ENCODE measurements around the gene KIAA1958.

Gene KIAA1958

DNA sequence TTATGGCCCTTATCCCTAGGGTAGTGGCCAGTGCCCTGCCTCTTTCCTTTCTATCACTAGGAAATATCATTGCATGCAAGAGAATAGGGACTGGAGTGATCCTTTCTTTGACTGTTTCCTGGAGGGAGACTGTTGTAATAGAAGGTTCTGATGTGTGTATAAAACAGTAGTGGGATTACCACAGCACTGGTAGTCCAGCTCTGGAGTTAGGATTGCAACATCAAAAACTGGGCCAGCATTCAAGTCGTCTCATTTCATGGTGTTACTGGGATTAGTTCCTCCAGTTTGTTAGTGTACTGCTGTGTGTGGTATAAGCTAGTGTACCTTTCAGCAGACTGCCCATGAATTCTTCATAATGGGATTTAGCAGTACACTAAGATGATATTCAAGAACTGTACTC is 45.8 kb downstream of the KIAA1958 start:
- no peak for DNase-seq (ENCODE audit: extremely low read depth, low read depth)
- TF ChIP-seq CTCF (IDR thresholded peaks at IDR 0.05; ENCODE audit: low read depth, low read length, missing control alignments): no peak
- H3K4me3 ChIP-seq (replicated peaks; ENCODE audit: low read depth, low read length): no peak overlapping the region

DNA sequence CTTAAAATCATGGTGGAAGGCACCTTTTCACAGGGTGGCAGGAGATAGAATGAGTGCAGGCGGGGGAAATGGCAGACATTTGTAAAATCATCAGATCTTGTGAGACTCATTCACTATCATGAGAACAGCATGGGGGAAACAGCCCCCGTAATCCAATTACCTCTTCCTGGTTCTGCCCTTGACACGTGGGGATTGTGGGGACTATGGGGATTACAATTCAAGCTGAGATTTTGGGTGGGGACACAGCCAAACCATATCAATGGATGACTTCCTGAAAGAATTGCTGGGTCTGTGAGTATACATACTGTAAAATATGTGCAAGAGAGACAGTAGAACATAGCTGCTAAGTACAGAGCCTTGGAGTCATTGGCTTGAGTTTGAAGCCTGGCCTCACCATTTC is 47.0 kb downstream of the KIAA1958 start:
- no peak overlapping the region for H3K4me3 ChIP-seq (replicated peaks; ENCODE audit: low read depth, low read length)
- DNase-seq (ENCODE audit: extremely low read depth, low read depth): no peak
- TF ChIP-seq CTCF (IDR thresholded peaks at IDR 0.05; ENCODE audit: low read depth, low read length, missing control alignments): no peak

DNA sequence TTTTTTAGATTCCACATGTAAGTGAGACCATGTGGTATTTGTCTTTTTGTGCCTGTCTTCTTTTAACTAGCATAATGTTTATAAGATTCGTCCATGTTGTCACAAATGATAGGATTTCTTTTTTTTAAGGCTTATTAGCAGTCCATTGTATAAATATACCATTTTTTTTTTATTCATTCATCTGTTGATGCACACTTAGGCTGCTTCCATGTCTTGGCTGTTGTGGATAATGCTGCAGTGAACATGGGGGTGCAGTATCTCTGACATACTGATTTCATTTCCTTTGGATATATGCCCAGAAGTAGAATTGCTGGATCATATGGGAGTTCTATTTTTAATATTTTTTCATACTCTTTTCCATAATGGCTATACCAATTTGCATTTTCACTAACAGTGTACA is 48.7 kb downstream of the KIAA1958 start:
- DNase-seq (ENCODE audit: extremely low read depth, low read depth): no peak

GRCh38 chr9:112535811-112536210 is 49.2 kb downstream of the KIAA1958 start:
- TF ChIP-seq CTCF (IDR thresholded peaks at IDR 0.05; ENCODE audit: low read depth, low read length, missing control alignments): no peak
- no peak for DNase-seq (ENCODE audit: extremely low read depth, low read depth)
- no peak overlapping the region for H3K4me3 ChIP-seq (replicated peaks; ENCODE audit: low read depth, low read length)

More for the DNA sequence above, 48.7 kb downstream of the KIAA1958 start:
- no peak overlapping the region for H3K4me3 ChIP-seq (replicated peaks; ENCODE audit: low read depth, low read length)
- no peak for TF ChIP-seq CTCF (IDR thresholded peaks at IDR 0.05; ENCODE audit: low read depth, low read length, missing control alignments)

GRCh38 chr9:112537561-112537960 is 50.9 kb downstream of the KIAA1958 start:
- TF ChIP-seq CTCF (IDR thresholded peaks at IDR 0.05; ENCODE audit: low read depth, low read length, missing control alignments): no peak
- DNase-seq (ENCODE audit: extremely low read depth, low read depth): no peak
- no peak overlapping the region for H3K4me3 ChIP-seq (replicated peaks; ENCODE audit: low read depth, low read length)

- DNase-seq (ENCODE audit: extremely low read depth, low read depth): no peak
- TF ChIP-seq CTCF (IDR thresholded peaks at IDR 0.05; ENCODE audit: low read depth, low read length, missing control alignments): no peak
- no peak overlapping the region for H3K4me3 ChIP-seq (replicated peaks; ENCODE audit: low read depth, low read length)
Observed at GRCh38 chr9:112540800-112541199, 54.2 kb downstream of the KIAA1958 start.

DNA sequence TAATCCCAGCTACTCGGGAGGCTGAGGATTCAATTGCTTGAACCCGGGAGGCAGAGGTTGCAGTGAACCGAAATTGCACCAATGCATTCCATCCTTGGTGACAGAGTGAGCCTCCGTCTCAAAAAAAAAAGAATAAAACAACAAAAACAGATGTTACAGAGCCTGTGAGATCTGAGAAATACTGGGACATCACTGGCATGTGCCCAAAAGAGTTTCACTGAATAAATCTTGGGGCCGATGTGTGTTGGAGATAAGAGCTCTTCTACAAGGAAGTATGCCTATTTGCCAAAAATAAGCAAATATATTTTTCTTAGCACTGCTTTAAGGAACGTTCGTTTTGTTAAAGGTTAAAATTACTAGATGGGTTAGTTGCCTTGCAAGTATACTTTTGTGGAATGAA is 55.1 kb downstream of the KIAA1958 start:
- no peak for DNase-seq (ENCODE audit: extremely low read depth, low read depth)
- H3K4me3 ChIP-seq (replicated peaks; ENCODE audit: low read depth, low read length): no peak overlapping the region

More for the DNA sequence above, 55.1 kb downstream of the KIAA1958 start:
- no peak for TF ChIP-seq CTCF (IDR thresholded peaks at IDR 0.05; ENCODE audit: low read depth, low read length, missing control alignments)
